HG03175 (cell line): ENCODE data around the gene FST.

Experiments used
- ATAC-seq: cut with Tn5 transposase; IDR thresholded peaks from one replicate; pipeline ENCODE4 v1.9.1; 2021; ENCODE audit warnings: mild to moderate bottlenecking, moderate library complexity; ENCODE audit not compliant: unreplicated experiment

Gene FST

GRCh38 chr5:53508125-53508524 lies 27.7 kb downstream of the FST start:
- no peak for ATAC-seq

DNA sequence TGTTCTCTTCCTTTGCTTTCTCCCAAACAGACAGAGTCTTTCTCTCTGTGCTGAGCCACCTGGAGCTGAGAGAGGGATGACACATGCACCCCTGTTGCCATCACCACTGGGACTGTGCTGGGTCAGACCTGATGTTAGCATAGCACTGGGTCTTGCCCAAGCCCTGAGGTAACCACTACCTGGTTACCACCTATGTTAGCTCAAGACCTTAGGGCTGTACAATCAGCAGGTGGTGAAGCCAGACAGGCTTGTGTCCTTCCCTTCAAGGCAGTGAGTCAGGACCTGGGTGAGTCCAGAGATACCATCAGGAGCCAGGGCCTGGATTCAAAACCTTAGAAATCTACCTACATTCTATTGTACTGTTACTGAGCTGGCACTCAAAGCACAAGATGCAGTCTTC lies 32.1 kb downstream of the FST start:
- ATAC-seq: no peak

DNA sequence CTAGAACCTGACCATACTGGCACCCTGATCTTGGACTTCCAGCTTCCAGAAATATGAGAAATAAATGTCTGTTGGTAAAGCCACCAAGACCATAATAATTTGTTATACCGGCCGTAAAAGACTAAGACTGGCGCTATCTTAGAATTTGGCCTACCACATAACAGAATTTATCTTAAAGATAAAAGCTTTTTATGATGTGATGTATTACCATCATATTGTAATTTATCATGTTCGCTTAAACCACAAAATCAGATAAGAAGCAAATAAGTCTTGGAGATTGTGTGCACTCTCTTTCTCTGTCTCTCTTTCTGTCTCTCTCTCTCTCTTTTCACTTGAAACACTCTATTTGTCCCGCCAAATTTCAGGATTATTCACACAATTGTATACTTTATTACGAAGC lies 35.6 kb downstream of the FST start:
- ATAC-seq: no peak

GRCh38 chr5:53520813-53521212 lies 40.4 kb downstream of the FST start:
- ATAC-seq: no peak
